K562 (cell line): ENCODE measurements around the gene MDM4.

Source experiments
- ETS1 ChIP-seq: conservative IDR thresholded peaks from 2 replicates; pipeline ENCODE4 v1.6.1; 2011; ENCODE audit warnings: low read depth, mild to moderate bottlenecking, low read length; ENCODE audit not compliant: control insufficient read depth
- HMG20B ChIP-seq: fragments of 250-450 bp; sonication (Bioruptor Pico); IDR thresholded peaks from 2 replicates; pipeline ENCODE4 v1.5.0; 2021; ENCODE audit warnings: mild to moderate bottlenecking
- JUN ChIP-seq, 2 experiments: sonication (generic) in 1 of 2; formaldehyde crosslinking in 1 of 2; IDR thresholded peaks; 2 replicates each; pipeline versions ENCODE4 v1.6.1 to v1.8.0; 2012 to 2022; ENCODE audit warnings: borderline replicate concordance in 2 of 2, mild to moderate bottlenecking in 2 of 2, improper control_type of control experiment in 1 of 2, low read depth in 1 of 2, low read length in 1 of 2, missing genetic modification reagents in 1 of 2
- PCBP1 ChIP-seq: fragments of 200-400 bp; formaldehyde crosslinking; IDR thresholded peaks from 2 replicates; pipeline ENCODE4 v1.6.1; 2018; ENCODE audit warnings: mild to moderate bottlenecking, low read depth, low read length; ENCODE audit not compliant: poor library complexity, severe bottlenecking
- PURB ChIP-seq: sonication (generic); formaldehyde crosslinking; IDR thresholded peaks from 2 replicates; pipeline ENCODE4 v1.9.0; 2021; ENCODE audit warnings: low read depth, mild to moderate bottlenecking, missing genetic modification reagents
- RCOR1 ChIP-seq, 2 experiments: IDR thresholded peaks; 2 replicates each; pipeline ENCODE4 v1.6.1; 2012; ENCODE audit warnings: low read depth in 2 of 2, low read length in 2 of 2, borderline replicate concordance in 1 of 2, improper control_type of control experiment in 1 of 2
- REST ChIP-seq, 2 experiments: fragments of 450-650 bp; formaldehyde crosslinking in 1 of 2; IDR thresholded peaks; 2 replicates each; pipeline versions ENCODE4 v1.4.0 to v1.6.1; 2014 to 2020; ENCODE audit warnings: mild to moderate bottlenecking in 2 of 2, borderline replicate concordance in 1 of 2, low read depth in 1 of 2
- SMAD3 ChIP-seq: fragments of 450-650 bp; formaldehyde crosslinking; conservative IDR thresholded peaks from 2 replicates; pipeline ENCODE4 v1.4.0; 2020; ENCODE audit warnings: mild to moderate bottlenecking
- STAT5B ChIP-seq: fragments of 250-450 bp; sonication (Bioruptor Pico); IDR thresholded peaks from 2 replicates; pipeline ENCODE4 v1.8.0; 2021; ENCODE audit warnings: mild to moderate bottlenecking, inconsistent platforms
- TBL1XR1 ChIP-seq, 2 experiments: IDR thresholded peaks; 2 replicates each; pipeline ENCODE4 v1.6.1; 2012; ENCODE audit warnings: improper control_type of control experiment in 2 of 2, low read length in 2 of 2, mild to moderate bottlenecking in 1 of 2
- YY1 ChIP-seq, 3 experiments: IDR thresholded peaks; 2 replicates each; pipeline ENCODE4 v1.6.1; 2011; ENCODE audit warnings: low read length in 2 of 3, mild to moderate bottlenecking in 2 of 3, moderate library complexity in 2 of 3, borderline replicate concordance in 1 of 3, control low read depth in 1 of 3, low read depth in 1 of 3; ENCODE audit not compliant: insufficient read depth in 3 of 3, insufficient replicate concordance in 2 of 3, control insufficient read depth in 1 of 3, insufficient read length in 1 of 3; ENCODE audit errors: extremely low read depth in 1 of 3
- ZNF232 ChIP-seq: sonication (generic); formaldehyde crosslinking; IDR thresholded peaks from 2 replicates; pipeline ENCODE4 v1.8.0; 2022; ENCODE audit warnings: mild to moderate bottlenecking, missing genetic modification reagents
- ZNF431 ChIP-seq: sonication (generic); formaldehyde crosslinking; IDR thresholded peaks from 2 replicates; pipeline ENCODE4 v1.8.0; 2022; ENCODE audit warnings: mild to moderate bottlenecking, missing genetic modification reagents
- TF ChIP-seq, protein P1 (sequence below): IDR thresholded peaks from 2 replicates; pipeline ENCODE4 v1.6.1; 2012; ENCODE audit warnings: low read depth, low read length, improper control_type of control experiment, borderline replicate concordance

- no peak for TF ChIP-seq REST (IDR thresholded peaks at IDR 0.05; ENCODE audit: borderline replicate concordance)
- no peak for TF ChIP-seq REST (CRISPR knock-in tag; IDR thresholded peaks at IDR 0.05; ENCODE audit: low read depth)
- no peak for TF ChIP-seq JUN (IDR thresholded peaks at IDR 0.05; ENCODE audit: borderline replicate concordance, low read depth, low read length)
- TF ChIP-seq JUN (CRISPR knock-in tag; IDR thresholded peaks at IDR 0.05; ENCODE audit: borderline replicate concordance) = no peak
- TF ChIP-seq, protein P1, sequence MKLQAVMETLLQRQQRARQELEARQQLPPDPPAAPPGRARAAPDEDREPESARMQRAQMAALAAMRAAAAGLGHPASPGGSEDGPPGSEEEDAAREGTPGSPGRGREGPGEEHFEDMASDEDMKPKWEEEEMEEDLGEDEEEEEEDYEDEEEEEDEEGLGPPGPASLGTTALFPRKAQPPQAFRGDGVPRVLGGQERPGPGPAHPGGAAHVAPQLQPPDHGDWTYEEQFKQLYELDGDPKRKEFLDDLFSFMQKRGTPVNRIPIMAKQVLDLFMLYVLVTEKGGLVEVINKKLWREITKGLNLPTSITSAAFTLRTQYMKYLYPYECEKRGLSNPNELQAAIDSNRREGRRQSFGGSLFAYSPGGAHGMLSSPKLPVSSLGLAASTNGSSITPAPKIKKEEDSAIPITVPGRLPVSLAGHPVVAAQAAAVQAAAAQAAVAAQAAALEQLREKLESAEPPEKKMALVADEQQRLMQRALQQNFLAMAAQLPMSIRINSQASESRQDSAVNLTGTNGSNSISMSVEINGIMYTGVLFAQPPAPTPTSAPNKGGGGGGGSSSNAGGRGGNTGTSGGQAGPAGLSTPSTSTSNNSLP = no peak
- TF ChIP-seq PURB (CRISPR knock-in tag) = no peak
- no peak for TF ChIP-seq TBL1XR1 (IDR thresholded peaks at IDR 0.05; ENCODE audit: low read length in 2 of 2)
- no peak for TF ChIP-seq PCBP1
- no peak for TF ChIP-seq ZNF232 (CRISPR knock-in tag)
- no peak for TF ChIP-seq SMAD3
- no peak for TF ChIP-seq YY1 (IDR thresholded peaks at IDR 0.05; ENCODE audit: borderline replicate concordance in 1 of 3, control insufficient read depth in 1 of 3, extremely low read depth in 1 of 3, insufficient read depth in 3 of 3, insufficient read length in 1 of 3, insufficient replicate concordance in 2 of 3, low read depth in 1 of 3, low read length in 2 of 3)
- no peak for TF ChIP-seq ETS1
- no peak for TF ChIP-seq STAT5B (CRISPR knock-in tag)
- no peak for TF ChIP-seq ZNF431 (CRISPR knock-in tag)
- TF ChIP-seq RCOR1 (IDR thresholded peaks at IDR 0.05; ENCODE audit: borderline replicate concordance in 1 of 2, low read depth in 2 of 2, low read length in 2 of 2) = no peak
- no peak for TF ChIP-seq HMG20B (CRISPR knock-in tag)
Observed at GRCh38 chr1:204584699-204585372, 68.6 kb downstream of the MDM4 start.
